DOHH2 (cell line): ENCODE data around the gene RPL28.

Experiments
- CTCF ChIP-seq: fragments of 200-600 bp; sonication (generic); IDR thresholded peaks from one replicate; pipeline ENCODE4 v1.5.1; 2014; ENCODE audit warnings: antibody characterized with exemption, mild to moderate bottlenecking, low read depth, low read length; ENCODE audit not compliant: poor library complexity, severe bottlenecking
- EZH2phosphoT487 ChIP-seq: fragments of 200-600 bp; sonication (generic); IDR thresholded peaks from 2 replicates; pipeline ENCODE4 v1.6.1; 2017; ENCODE audit warnings: borderline replicate concordance, mild to moderate bottlenecking, antibody characterized with exemption, low read length, moderate library complexity, mixed read lengths

DNA sequence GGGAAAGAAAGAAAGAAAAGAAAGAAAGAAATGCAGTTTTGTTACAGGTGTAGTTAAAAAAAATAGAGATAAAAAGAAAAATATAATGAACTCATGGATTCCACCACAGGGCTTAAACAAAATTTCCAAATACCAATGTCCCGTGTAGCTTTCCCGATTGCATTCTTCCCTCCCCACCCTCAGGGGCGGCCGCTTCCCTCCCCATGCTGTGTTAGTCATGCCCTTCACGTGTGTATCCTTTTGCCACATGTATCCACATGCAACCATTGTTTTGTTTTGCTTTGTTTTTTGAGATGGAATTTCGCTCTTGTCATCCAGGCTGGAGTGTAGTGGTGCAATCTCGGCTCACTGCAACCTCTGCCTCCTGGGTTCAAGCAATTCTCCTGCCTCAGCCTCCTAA is 49.6 kb upstream of the RPL28 start:
- no peak for TF ChIP-seq CTCF
- no peak for TF ChIP-seq EZH2phosphoT487
